GM18511 (cell line): ENCODE results near the gene LUZP2.

ENCODE experiments used
- ATAC-seq: cut with Tn5 transposase; IDR thresholded peaks from one replicate; pipeline ENCODE4 v1.9.1; 2021; ENCODE audit warnings: mild to moderate bottlenecking, moderate library complexity; ENCODE audit not compliant: unreplicated experiment

The LUZP2 gene

DNA sequence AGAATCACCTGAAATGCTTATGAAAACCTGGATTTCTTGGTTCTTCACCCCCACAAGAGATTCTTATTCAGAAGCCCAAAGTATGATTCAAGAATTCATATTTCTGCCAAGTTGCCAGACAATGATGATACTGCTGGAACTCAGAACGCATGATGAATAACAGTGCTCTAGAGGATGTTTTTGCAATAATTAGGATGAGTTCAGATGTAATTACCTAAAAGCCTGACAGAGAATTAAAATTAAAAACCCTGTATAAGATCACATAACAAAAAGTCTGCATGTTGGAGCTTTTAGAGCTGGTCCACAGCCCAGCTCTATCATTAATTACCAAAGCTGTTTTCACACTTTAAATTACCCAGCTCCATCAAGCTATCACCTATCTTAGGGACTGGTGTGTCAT, 211.8 kb downstream of the LUZP2 start:
- no peak for ATAC-seq

DNA sequence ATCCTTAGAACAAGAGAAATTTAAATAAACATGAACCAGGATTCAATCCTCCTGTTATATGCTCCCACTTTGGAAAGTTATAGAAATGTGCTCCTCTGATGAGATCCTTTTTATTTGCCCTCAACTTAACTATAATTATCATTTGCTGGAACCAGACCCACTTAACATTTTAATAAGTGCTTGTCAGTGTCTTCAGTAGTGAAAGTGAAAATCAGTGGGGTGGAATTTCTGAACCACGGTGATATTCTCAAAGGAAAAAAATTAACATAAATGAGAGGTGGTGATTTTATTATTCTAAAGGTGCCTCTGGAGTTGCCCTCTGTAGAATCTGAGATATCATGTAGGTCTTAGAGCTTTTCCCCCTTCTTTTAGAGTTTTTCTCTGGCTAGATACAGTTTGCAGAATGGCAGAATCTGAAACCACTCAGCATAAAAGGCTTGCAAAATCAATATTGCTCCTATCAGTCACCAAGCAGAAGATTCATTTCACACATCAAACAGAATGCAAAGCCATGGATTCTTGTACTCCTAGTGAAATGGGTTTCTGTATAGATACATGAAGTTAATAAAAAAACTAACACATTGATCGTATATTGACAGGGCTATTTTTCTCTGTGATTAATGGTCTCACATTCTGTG, 213.2 kb downstream of the LUZP2 start:
- no peak for ATAC-seq

DNA sequence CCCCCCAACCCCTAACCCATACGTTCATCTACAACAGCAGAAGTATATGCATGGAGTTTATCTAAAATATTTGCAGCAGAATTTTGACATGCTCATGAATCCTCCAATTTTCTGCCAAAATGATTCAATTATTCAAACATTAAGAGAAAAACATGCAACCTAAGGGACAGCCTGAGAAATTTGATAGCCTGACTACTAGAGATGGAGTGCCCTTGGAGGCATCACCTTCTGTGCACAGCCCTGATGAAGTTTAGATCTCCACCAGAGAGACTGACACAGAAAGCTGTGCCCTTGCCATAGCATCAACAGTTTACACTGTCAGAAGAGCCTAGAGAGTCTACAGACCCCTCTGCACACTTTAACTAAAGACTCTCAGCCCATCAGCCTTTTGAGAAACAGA, 217.7 kb downstream of the LUZP2 start:
- no peak for ATAC-seq

DNA sequence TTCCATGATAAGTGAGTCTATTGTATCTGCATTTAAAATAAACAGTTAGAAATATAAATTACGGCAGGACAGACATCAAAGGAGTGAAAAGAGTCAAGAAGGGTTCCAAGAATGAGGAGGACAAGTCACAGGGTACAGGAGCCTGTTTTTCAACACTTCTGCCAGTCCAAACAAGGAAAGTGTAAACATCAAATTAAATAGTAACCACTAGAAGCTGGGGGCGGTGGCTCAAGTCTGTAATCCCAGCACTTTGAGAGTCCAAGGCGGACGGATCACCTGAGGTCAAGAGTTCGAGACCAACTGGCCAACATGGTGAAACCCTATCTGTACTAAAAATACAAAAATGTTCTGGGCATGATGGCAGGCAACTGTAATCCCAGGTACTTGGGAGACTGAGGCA, 219.6 kb downstream of the LUZP2 start:
- no peak for ATAC-seq

DNA sequence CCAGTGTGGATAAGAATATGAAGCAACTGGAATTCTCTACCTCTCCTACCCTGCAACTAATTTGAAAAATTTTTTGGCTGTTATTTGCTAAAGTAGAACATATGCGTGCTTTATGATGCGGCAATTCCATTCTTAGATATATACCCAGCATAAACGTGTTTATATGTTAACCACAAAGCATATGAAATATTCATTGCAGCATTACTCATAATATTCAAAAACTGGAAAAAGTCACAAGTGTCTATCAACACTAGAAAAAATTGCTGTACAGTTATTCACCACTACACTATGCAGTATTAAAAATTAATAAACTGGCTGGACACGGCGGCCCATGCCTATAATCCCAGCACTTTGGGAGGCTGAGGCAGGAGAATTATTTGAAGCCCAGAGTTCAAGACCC, 226.4 kb downstream of the LUZP2 start:
- ATAC-seq: no peak

DNA sequence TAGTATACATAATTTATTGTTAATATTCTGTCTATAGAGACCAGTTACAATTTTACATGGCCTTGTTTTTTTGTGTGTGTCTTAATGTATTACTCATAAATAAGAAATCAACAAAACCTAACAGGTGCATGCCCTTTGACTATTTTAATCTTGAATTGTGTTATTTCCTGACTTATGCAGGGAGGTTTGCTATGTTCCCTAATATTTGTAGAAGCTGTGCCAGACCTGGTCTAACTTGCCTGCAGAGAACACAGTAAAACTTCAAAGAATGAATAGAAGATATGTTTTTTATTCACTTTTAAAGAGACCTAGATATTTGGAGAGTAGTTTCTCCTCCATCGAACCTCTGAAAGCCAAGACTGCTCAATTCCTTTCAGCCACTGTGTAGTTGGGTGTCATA, 234.7 kb downstream of the LUZP2 start:
- ATAC-seq: no peak

DNA sequence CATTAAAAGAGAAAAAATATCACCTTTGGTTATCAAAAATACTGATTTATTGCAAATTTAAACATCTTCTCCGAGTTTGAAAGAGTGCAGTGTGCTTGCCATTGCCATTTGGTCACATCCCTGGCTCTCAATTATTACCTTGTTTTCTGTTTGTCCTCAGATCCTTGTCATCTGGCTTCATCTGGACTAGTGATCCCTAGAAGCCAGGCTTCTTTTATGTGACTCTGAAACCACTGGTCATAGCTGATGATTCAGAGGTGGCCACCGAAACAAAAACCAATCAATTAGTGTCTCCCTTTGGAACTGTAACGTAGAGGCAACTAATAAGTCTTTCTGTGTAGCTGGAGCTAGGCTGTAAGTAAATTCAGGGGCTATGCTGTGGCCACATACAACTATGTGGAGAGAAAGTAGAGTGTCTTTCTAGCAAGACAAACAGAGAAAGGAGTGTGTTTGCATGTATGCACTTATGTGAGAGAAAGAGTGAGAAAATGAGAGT, 237.9 kb downstream of the LUZP2 start:
- no peak for ATAC-seq

DNA sequence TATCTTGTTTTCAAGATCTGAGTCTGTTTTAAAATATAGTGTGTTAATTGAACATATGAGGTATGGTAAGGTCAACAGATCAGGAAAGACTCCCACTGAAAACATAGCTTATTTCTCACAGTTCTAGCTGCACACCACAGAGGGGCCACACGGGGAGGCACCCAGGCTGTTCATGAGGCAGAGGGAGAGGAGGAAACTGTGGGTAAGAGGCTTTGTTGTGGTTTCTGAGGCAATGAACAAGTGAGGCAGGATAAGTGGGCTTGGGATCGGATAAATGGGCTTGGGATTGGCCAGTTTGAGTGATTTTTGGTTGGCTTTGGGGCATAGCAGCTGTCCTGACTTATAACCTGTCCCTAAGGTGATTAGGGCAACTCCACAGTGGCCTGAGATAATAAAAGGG, 242.1 kb downstream of the LUZP2 start:
- ATAC-seq: no peak

DNA sequence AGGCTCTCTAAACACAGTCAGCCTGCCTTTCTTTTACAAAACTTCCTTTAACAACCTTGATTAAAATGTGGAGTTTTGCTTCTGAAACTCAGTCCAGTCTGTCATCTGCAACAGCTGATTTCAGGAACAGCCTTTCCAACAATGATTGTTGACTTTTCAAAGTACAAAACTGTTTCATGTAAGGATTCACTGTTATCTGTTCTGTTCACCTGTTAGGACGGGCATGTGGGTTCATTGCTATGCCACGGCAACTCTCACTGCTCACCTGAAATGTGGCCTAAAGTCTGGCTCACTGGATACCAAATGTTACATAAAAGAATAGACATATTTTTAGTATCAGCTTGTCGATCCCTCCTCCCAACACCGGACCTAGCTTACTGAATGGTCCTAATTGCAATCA, 242.8 kb downstream of the LUZP2 start:
- no peak for ATAC-seq

DNA sequence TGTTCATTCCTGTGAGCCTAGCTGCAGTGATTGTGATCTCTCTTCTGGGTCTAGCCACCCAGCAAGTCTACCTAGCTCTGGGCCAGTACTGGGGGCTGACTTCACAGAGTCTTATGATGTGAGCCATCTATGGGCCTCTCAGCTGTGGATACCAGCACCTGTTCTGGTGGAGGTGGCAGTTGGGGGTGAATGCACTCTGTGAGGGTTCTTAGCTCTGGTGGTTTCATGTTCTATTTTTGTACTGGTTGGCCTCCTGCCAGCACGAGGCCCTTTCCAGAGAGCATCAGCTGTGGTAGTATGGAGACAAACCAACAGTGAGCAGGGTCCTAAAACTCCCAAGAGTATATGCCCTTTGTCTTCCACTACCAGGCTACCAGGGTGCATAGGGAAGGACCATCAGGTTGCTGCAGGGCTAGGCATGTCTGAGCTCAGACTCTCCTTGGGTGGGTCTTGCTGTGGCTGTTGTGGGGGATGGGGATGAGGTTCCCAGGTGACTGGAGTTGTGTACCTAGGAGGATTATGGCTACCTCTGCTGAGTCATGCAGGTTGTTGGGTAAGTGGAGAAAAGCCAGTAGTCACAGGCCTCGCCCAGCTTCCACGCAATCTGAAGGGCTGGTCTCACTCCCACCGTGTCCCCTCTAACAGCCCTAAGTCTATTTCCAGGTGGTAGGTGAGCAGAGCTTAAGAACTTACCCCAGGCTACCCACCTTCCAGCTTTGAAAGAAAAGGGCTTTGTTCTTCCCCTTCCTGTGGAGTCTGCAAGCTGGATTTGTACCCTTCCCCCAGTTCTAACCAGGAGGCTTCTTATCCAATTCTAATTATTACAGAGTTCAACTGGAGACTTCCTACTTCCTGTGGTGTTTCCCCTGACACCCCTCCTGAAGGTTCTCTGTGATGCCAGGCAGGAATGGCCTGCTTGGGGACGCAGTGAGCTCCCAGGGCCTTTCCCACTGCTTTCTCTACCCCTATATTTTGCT, 250.7 kb downstream of the LUZP2 start:
- ATAC-seq: peak; percentile 76

DNA sequence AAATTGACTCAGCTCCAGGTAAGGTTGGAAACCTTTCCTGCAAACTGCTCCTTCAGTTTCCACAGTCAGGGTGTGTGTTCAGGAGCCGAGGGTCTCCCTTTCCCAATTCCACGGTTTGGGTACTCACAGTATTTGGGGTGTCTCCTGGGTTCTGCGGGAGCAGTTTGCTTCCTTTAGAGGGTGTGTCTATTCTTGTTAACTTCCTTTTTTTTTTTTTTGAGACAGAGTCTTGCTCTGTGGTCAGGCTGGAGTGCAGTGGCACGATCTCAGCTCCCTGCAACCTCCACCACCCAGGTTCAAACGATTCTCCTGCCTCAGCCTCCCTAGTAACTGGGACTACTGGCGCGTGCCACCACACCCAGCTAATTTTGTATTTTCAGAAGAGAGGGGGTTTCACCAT, 251.4 kb downstream of the LUZP2 start:
- peak; percentile 24 for ATAC-seq

DNA sequence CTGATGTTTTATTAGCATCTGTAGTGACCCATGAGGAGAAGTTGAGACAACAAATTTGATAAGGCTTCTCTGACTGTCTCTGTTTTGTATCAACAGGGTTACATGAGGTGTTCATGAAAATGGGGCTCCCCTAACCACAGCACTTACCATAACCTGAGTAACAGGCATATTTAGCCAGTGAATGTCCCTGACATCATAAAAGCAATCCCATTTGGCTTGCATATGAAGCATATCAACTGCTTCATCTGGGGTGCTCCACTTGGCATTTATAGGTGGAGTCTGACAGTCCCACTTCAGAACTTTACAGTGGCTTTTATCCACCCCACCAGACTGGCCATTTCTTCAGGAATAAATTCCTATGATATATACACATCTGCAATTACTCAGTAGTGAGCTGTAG, 257.6 kb downstream of the LUZP2 start:
- no peak for ATAC-seq

DNA sequence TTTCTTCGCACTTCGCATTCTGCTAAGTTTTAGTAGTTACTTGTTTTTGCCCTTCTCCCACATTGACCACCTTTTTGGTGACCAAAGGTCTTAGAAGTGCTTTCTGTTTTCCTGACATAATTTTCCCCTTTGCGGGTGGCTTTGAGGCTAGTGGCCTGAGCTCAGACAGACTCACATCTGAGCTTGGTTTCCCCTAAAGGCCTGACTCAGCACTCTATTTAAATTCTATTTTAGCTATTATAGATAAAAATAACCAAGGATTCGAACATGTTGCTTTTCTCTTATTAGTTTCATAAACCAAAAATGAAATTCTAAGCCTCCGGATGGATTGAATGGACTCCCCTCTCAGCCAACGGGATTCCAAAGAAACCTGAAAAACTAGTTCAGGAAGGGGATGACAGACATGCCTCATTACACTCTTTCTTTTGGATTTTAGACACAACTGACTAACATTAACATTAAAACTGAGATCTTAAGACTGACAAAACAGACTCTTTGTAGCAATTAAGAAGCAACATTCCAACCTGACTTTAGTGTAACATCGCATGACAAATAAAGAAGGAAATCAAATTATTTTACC, 258.5 kb downstream of the LUZP2 start:
- ATAC-seq: no peak

DNA sequence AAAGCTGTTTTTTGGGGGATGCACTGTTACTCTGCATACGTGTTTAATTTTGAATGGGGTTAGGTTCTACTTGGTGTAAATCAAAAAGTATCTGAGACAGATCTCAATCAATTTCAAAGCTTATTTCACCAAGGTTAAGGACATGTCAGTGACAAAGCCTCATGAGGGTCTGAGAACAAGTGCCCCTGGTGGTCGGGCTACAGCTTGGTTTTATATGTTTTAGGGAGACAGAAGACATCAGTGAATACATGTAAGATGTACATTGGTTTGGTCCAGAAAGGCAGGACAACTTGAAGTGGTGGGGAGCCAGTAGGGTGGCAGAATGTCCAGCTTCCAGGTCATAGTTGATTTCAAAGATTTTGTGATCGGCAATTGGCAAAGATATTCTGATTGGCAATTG, 262.9 kb downstream of the LUZP2 start:
- ATAC-seq: no peak

DNA sequence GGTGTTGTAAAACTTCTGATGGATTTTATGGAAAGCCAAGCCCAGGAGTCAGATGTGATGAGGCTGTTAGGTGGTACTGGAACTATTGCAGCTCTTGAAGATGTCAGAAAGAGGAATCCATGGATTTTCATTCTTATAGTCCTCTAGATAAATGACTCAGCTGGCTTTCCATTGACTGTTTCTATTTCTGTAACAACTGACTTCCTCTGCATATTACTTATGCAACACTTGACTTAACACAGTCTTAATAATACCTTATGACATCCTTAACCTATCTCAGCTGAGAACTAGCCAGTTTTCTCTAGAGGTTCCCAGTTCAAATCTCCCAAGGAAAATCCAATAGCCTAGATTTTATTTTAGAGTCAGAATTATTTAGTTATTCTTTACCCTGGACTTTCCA, 263.8 kb downstream of the LUZP2 start:
- ATAC-seq: no peak

DNA sequence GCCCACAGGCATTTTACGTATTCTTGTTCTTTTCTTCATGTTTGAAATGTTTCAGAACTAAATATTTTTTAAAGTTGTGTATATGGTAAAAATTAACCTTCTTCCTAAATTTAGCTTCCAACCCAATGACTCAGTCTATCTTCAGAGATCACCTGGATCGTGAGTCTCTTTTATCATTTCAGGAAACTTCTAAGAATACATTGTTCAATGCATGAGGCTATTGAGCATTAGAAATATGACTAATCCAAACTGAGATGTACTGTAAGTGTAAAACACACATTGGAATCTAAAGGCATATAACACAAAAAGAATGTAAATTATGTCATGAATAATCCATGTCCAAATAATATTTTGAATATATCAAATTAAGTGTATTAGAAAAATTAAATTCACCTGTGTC, 265.2 kb downstream of the LUZP2 start:
- no peak for ATAC-seq

DNA sequence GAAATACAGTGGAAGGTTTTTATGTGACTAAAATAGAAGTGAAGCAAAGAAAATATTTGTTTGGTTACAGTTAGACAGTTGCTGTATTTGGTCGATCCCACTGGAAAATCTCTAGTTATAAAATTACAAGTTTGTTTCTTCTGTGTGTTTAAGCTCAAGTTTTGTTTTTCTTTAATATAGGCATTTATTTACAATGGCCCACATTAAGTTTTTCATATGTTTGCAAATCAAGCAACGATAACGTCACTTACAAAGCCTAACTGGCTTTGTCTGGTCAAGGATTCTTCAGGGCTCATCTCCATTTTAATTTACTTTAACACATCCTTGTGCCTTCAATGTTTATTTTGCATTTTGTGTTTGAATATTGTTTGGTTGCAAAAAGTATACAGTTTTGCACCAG, 270.6 kb downstream of the LUZP2 start:
- no peak for ATAC-seq

DNA sequence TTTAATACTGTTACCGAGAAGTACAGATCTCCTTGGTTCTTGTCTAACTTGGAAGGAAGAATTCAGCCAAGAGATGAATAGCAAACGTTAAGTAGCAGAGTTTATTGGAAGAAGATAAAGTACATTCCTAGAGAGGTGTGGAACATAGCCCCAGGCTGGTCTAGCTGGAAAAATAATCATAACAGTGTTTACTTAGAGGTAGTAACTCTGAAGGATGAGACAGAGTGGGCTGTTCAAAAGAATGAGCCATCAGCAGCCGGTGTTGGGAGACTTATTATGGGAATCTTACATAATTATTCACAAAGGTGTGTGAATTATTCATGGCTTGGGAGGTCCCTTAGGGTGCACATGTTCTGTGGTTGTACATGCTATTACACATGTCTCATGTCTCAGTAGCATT, 276.5 kb downstream of the LUZP2 start:
- ATAC-seq: no peak

DNA sequence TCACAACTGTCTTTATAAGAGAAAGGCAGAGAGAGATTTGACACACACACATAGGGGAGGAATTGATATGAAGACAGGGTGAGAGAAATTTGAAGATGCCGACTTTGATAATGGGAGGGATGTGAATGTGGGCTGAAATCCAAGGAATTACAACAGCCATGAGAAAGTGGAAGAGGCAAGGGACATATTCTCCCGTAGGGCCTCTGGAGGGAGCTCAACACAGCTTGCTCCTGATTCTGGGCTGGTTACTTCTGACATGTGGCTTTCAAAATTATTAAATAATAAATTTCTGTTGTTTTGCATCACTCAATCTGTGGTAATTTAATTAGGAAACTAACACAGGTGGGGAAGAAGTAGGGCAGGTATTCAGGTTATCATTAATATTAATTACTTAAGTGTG, 282.9 kb downstream of the LUZP2 start:
- no peak for ATAC-seq

DNA sequence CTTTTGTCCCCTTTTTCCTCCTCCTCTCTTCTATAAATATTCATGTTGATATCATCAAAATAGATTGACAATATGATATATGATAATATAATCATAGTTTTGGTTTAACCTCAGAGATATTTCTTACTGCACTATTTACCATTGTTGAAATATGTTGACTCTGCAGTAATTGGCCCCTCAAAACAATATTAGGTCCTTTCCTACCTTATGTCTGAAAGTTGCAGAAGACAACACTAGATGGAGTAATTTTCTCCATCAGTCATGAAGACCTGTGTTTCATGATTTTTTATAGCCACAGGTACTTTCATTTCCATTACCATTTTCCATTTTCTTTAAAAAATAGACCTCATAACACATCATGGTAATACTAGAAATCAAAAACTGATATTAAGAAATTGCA, 284.4 kb downstream of the LUZP2 start:
- ATAC-seq: no peak

DNA sequence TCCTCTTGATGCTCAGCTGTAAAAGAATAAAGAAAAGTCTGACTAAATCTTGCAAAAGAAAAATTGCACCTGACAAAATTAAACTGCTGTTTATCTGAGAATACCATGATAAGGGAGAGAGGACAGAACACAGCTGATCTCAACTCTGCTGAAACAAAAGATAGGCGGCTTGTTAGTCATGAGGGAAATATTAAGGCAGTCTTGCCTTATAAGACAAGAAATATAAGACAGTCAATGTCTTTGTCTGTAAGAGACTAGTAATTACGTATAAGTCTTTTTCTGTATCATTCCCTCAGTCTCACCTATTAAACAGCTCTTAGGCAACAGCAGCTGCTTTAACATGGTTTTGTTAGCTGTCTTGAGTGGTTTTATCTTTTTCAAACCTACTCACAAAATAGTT, 296.6 kb downstream of the LUZP2 start:
- ATAC-seq: no peak

DNA sequence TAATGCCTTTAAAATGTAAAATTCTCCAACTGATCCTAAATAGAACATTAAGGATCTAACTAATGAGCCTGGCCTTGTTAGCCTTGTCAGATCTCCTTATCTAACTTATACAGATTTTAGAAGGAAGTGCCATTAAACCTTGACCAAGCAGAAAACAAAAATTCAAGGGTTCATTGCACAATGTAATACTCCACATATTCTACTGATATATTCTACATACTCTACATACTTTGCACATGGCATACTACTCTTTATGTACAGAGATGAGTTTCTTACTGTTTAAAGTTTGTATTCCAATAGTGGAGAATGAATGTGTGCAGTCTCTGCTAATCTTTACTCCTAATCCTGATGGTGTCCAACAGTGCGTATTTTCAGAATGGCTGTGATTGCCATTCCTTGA, 297.2 kb downstream of the LUZP2 start:
- ATAC-seq: no peak
